HEK293T (cell line): ENCODE data around the gene DDX24.

Experiments used
- CTCF ChIA-PET: fragments of 350-600 bp; formaldehyde crosslinking; extraction: SDS; loops from one replicate; lab custom pipeline; 2021; ENCODE audit warnings: antibody characterized with exemption, inconsistent platforms; lab: Yijun Ruan, JAX
- POLR2A ChIA-PET: fragments of 350-600 bp; formaldehyde crosslinking; extraction: SDS; loops from one replicate; lab custom pipeline; 2020; ENCODE audit warnings: antibody characterized with exemption, inconsistent platforms; lab: Yijun Ruan, JAX
- DNase-seq: peaks from one replicate; pipeline ENCODE4 v3.0.0; 2012; ENCODE audit warnings: mixed read lengths; ENCODE audit errors: extremely low spot score
- ARNT ChIP-seq: fragments of 450-650 bp; IDR thresholded peaks from 2 replicates; pipeline ENCODE4 v1.6.1; 2017; ENCODE audit warnings: mild to moderate bottlenecking
- BHLHE40 ChIP-seq: fragments of 450-650 bp; IDR thresholded peaks from 2 replicates; pipeline ENCODE4 v1.6.1; 2016; ENCODE audit warnings: mild to moderate bottlenecking, moderate library complexity, borderline replicate concordance
- CTBP1 ChIP-seq: fragments of 450-650 bp; IDR thresholded peaks from 2 replicates; pipeline ENCODE4 v1.6.1; 2016; ENCODE audit warnings: borderline replicate concordance
- ELF4 ChIP-seq: fragments of 450-650 bp; IDR thresholded peaks from 2 replicates; pipeline ENCODE4 v1.6.1; 2017; ENCODE audit warnings: antibody characterized with exemption
- FOXA1 ChIP-seq: fragments of 450-650 bp; IDR thresholded peaks from 2 replicates; pipeline ENCODE4 v1.6.1; 2016; ENCODE audit warnings: mild to moderate bottlenecking
- FOXK2 ChIP-seq: fragments of 450-650 bp; IDR thresholded peaks from 2 replicates; pipeline ENCODE4 v1.6.1; 2016; ENCODE audit warnings: mild to moderate bottlenecking
- FOXM1 ChIP-seq: fragments of 450-650 bp; IDR thresholded peaks from 2 replicates; pipeline ENCODE4 v1.6.1; 2017; ENCODE audit warnings: mild to moderate bottlenecking, borderline replicate concordance
- HDGF ChIP-seq: fragments of 450-650 bp; IDR thresholded peaks from 2 replicates; pipeline ENCODE4 v1.6.1; 2017; ENCODE audit warnings: antibody characterized with exemption, borderline replicate concordance
- L3MBTL2 ChIP-seq: fragments of 450-650 bp; conservative IDR thresholded peaks from 2 replicates; pipeline ENCODE4 v1.6.1; 2016; ENCODE audit warnings: mild to moderate bottlenecking
- LEF1 ChIP-seq: fragments of 450-650 bp; IDR thresholded peaks from 2 replicates; pipeline ENCODE4 v1.6.1; 2017; ENCODE audit warnings: mild to moderate bottlenecking, borderline replicate concordance
- NFRKB ChIP-seq: fragments of 450-650 bp; IDR thresholded peaks from 2 replicates; pipeline ENCODE4 v1.6.1; 2016; ENCODE audit warnings: mild to moderate bottlenecking, moderate library complexity
- PKNOX1 ChIP-seq: fragments of 450-650 bp; IDR thresholded peaks from 2 replicates; pipeline ENCODE4 v1.6.1; 2016
- SP1 ChIP-seq: fragments of 450-650 bp; IDR thresholded peaks from 2 replicates; pipeline ENCODE4 v1.6.1; 2017
- SUZ12 ChIP-seq: fragments of 450-650 bp; IDR thresholded peaks from 2 replicates; pipeline ENCODE4 v1.6.1; 2016; ENCODE audit warnings: mild to moderate bottlenecking
- TARDBP ChIP-seq: fragments of 450-650 bp; IDR thresholded peaks from 2 replicates; pipeline ENCODE4 v1.6.1; 2016
- ZNF384 ChIP-seq: fragments of 450-650 bp; IDR thresholded peaks from 2 replicates; pipeline ENCODE4 v1.6.1; 2016

DDX24 gene

DNA sequence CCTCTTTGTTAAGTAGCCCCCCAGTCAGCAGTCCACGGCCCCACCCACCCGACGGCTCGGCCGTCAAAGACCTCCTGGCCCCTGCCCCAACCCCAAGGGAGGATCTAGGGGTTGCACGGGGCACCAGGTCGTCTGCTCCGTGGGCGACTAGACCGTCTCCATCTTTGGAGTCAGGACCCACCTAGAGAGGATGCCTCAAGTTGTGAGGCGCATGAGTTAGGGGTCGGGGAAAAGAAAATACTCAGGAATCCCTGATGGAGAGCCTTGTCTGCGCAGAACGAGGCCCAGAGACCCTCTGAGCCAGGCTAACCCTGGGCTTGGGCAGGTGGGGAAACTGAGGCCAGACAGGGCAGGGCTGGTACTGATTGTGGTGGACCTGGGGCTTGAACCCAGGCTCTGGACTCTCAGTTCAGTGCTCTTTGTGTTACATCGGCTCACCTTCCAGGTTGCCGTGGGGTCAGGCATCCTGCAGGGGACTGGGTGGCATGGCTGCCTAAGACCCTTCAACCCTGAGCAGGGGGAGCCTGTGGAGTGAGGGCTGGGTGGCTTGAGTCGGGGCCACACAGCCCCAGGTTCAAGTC is 54.0 kb downstream of the DDX24 start:
- CTCF ChIA-PET: interaction anchor here (0.7 to 1.2 kb wide), 2 partner anchors 9 to 14 kb away, joined by 4 read pairs; no protein-coding TSS in a partner anchor
- DNase-seq: no peak
- POLR2A ChIA-PET: interaction anchor here (1.9 kb wide), 1 partner anchor 9 kb away, joined by 4 read pairs; no protein-coding TSS in a partner anchor
- TF ChIP-seq ARNT (no peak), BHLHE40 (no peak)

DNA sequence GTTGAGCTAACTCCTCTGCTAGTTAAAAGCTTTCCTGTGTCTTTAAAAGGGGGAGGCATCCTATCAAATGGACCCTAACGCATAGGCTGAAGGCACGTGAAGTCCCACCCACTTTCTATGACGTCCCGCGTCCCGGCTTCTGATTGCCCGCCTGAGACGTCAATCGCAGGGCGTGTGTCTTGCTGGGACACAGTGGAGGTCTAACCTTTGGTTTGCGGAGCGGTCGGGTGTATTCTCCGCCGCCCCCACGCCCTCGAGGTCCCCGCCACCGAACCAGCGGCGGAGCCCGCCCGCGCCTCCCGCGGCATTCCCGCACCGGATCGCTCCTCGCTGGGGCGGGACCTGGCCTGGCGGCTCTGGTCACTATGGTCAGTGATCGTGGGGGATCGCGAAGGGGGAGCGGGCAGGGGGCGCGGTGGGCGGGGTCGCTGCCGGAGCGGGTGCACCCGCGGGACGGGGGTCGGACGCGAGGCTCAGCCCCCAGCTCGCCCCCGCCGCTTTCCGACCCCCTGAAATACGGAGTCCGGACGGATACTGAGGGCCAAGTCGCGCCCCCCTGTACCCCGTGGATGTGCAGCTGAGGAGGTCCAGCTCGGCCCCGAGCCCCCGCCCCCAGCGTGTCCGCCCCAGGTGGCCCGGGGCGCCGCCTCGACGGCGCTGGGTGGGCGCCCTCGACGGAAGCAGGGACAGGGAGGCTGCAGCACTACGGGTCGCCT is 54.7 kb downstream of the DDX24 start, which contains the start of gene OTUB2:
TSS of gene OTUB2 (plus strand) at position 168 of the 716 bp plus-strand sequence. CDS start at position 366, 198 bp downstream.
- CTCF ChIA-PET: interaction anchor here (0.6 to 1.4 kb wide), 4 partner anchors 11 to 25 kb away, joined by 3 read pairs; no protein-coding TSS in a partner anchor
- DNase-seq: peak; percentile 100
- TF ChIP-seq PKNOX1 (peak; percentile 99), HDGF (no peak), FOXM1 (peak; percentile 93), SUZ12 (no peak)
- POLR2A ChIA-PET: interaction anchor here (1.4 to 1.9 kb wide), 4 partner anchors 10 to 842 kb away, joined by 3 to 5 read pairs (median 4); partner anchors contain the start of genes DDX24, IFI27L1, LYSET and MOAP1

GRCh38 chr14:94025720-94026119 is 55.3 kb downstream of the DDX24 start:
- ChIA-PET POLR2A (interaction anchor here (1.4 to 1.9 kb wide), 4 partner anchors 10 to 841 kb away, joined by 3 to 5 read pairs (median 4); partner anchors contain the start of genes DDX24, IFI27L1, LYSET and MOAP1), CTCF (interaction anchor here (0.6 to 1.4 kb wide), 4 partner anchors 12 to 25 kb away, joined by 3 read pairs; no protein-coding TSS in a partner anchor)
- no peak for DNase-seq
- TF ChIP-seq FOXM1 (no peak), CTBP1 (no peak), L3MBTL2 (no peak), LEF1 (no peak), HDGF (no peak), ZNF384 (no peak), ARNT (no peak), SUZ12 (no peak), TARDBP (no peak)

DNA sequence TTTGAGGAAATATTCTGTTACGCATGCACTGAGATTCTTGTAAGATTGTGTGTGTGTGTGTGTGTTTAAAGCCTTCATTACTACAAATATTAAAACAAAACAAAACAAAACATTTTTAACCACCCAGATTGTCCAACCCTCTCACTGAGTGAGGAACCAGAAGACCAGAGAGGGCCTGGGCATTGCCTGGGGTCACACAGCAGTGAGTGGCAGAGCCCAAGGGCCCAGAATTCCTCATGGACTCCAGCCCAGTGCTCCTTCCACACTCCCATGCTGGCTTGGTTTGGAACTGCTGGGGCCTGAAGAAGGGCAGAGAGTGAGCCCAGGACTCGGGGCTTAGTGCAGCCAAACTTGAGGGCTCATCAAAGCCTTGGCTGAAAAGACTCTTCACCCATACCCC is 56.5 kb downstream of the DDX24 start:
- no peak for DNase-seq
- CTCF ChIA-PET: interaction anchor here (0.9 to 1.8 kb wide), 2 partner anchors 12 to 85 kb away, joined by 3 to 5 read pairs; no protein-coding TSS in a partner anchor
- POLR2A ChIA-PET: no interaction called here
- TF ChIP-seq PKNOX1: no peak
- TF ChIP-seq LEF1: no peak
- TF ChIP-seq ARNT: no peak
- no peak for TF ChIP-seq HDGF
- TF ChIP-seq ELF4: no peak
- no peak for TF ChIP-seq BHLHE40
- no peak for TF ChIP-seq FOXK2
- TF ChIP-seq SUZ12: no peak
- TF ChIP-seq NFRKB: no peak

GRCh38 chr14:94022532-94023411 is 58.2 kb downstream of the DDX24 start:
- CTCF ChIA-PET: interaction anchor here (1.8 to 2.5 kb wide), 2 partner anchors 14 to 83 kb away, joined by 5 to 11 read pairs; no protein-coding TSS in a partner anchor
- POLR2A ChIA-PET: no interaction called here
- no peak for DNase-seq
- no peak for TF ChIP-seq NFRKB
- no peak for TF ChIP-seq SUZ12
- no peak for TF ChIP-seq LEF1
- TF ChIP-seq ELF4: no peak
- no peak for TF ChIP-seq HDGF
- no peak for TF ChIP-seq CTBP1
- no peak for TF ChIP-seq FOXK2
- TF ChIP-seq TARDBP: no peak
- TF ChIP-seq SP1: no peak
- TF ChIP-seq FOXA1: no peak
- no peak for TF ChIP-seq BHLHE40
- TF ChIP-seq L3MBTL2: no peak
- no peak for TF ChIP-seq FOXM1
- no peak for TF ChIP-seq PKNOX1
- no peak for TF ChIP-seq ZNF384
- TF ChIP-seq ARNT: no peak
